ENCODE data around the gene SLC6A4. TPM values are rescaled to one million over a fixed set of nuclear protein-coding genes. Genes with fewer than 3 reads are reported as not detected.

The SLC6A4 gene
- total and polyA plus RNA-seq, 4 donors = 0.05 to 0.70 TPM; not detected in 2

- WGBS = 97% methylated on average over 2 of the region's 2 CpGs
- no peaks in the 10 kb centered on the region for H3K9me3 ChIP-seq (ENCODE audit: control insufficient read depth in 4 of 4, low read length in 3 of 4)
- TF ChIP-seq TAF1 (conservative IDR thresholded peaks at IDR 0.05) (no peak), HNF4A (conservative IDR thresholded peaks at IDR 0.05) (no peak), RAD21 (IDR thresholded peaks at IDR 0.05) (no peak), HNF4G (IDR thresholded peaks at IDR 0.05) (no peak), YY1 (IDR thresholded peaks at IDR 0.05) (no peak), FOXA1 (IDR thresholded peaks at IDR 0.05) (no peak), REST (IDR thresholded peaks at IDR 0.05) (no peak), GABPA (IDR thresholded peaks at IDR 0.05 in 1 of 2, conservative IDR thresholded peaks at IDR 0.05 in 1 of 2) (no peak), FOXA2 (IDR thresholded peaks at IDR 0.05) (no peak)
- TF ChIP-seq, protein P1, sequence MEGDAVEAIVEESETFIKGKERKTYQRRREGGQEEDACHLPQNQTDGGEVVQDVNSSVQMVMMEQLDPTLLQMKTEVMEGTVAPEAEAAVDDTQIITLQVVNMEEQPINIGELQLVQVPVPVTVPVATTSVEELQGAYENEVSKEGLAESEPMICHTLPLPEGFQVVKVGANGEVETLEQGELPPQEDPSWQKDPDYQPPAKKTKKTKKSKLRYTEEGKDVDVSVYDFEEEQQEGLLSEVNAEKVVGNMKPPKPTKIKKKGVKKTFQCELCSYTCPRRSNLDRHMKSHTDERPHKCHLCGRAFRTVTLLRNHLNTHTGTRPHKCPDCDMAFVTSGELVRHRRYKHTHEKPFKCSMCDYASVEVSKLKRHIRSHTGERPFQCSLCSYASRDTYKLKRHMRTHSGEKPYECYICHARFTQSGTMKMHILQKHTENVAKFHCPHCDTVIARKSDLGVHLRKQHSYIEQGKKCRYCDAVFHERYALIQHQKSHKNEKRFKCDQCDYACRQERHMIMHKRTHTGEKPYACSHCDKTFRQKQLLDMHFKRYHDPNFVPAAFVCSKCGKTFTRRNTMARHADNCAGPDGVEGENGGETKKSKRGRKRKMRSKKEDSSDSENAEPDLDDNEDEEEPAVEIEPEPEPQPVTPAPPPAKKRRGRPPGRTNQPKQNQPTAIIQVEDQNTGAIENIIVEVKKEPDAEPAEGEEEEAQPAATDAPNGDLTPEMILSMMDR (IDR thresholded peaks at IDR 0.05; ENCODE audit: low read depth, low read length, missing input control) = no peak
- H3K4me1 ChIP-seq (ENCODE audit: control insufficient read depth in 4 of 4, insufficient read depth in 4 of 4, low read length in 3 of 4) = peaks cover 2 to 25% (median 18%) of the 10 kb centered on the region in 4 donors
- no peaks in the 10 kb centered on the region for H3K27me3 ChIP-seq (ENCODE audit: control insufficient read depth in 4 of 4, insufficient read depth in 4 of 4, low read length in 3 of 4)
- H3K4me3 ChIP-seq (ENCODE audit: low read depth in 1 of 3, low read length in 3 of 3) = no peak overlapping the region
- H3K9ac ChIP-seq (ENCODE audit: low read depth in 1 of 2, low read length in 2 of 2) = no peak overlapping the region
- H3K36me3 ChIP-seq (ENCODE audit: control insufficient read depth in 4 of 4, insufficient read depth in 3 of 4, low read depth in 1 of 4, low read length in 3 of 4) = peaks cover 7 to 24% (median 11%) of the 10 kb centered on the region in 4 donors
- H3K27ac ChIP-seq (ENCODE audit: low read depth in 1 of 2, low read length in 2 of 2) = no peak overlapping the region
- DNase-seq (ENCODE audit: low spot score) = no peak
These were observed 32.1 kb upstream of the SLC6A4 start for GRCh38 chr17:30267625-30268024.

DNA sequence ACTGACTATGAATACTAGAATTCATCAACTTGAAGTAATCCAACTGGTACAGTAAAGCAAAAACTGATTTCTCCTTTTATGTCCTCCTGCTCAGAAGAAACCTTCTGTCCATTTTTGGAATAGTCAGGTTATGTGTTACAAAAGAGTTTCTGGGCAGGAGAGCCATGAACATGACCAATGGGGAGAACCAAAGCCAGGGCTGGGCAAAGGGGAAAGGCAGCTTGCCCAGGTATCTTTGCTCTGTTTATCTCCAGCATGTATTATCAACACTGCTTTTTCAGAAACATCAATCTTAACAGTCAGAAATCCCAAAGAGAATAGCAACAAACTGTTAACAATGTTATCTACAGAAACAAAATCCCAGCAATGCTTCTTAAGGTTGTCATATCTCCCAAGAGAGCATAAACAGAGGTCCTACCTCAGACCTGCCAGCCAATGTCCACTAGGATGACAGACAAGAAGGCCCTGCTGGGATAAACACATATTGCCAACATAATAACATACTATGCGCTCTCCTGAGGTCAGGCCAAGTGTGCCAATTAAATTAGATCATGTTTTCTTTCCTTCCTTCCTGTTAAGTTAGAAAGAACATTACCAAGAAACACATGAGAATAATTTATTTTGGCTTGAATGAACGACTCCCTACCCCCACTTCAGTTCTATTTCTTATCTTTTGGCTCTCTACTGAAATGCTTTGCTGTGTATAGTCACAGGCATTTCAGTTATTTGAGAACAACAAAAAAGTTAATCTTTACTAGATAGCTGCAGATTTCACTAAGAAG, 28.2 kb upstream of the SLC6A4 start:
- peak overlapping the region; percentile 72 to 96 for H3K27ac ChIP-seq (ENCODE audit: low read depth in 1 of 2, low read length in 2 of 2)
- 11% methylated on average over 2 of the region's 2 CpGs for WGBS
- TF ChIP-seq TAF1 (conservative IDR thresholded peaks at IDR 0.05) = no peak
- peak; percentile 92 for TF ChIP-seq YY1 (IDR thresholded peaks at IDR 0.05)
- TF ChIP-seq, protein P1 (IDR thresholded peaks at IDR 0.05; ENCODE audit: low read depth, low read length, missing input control) = no peak
- TF ChIP-seq JUND (IDR thresholded peaks at IDR 0.05) = peak in 1 of 2 donors; percentile 34
- peak; percentile 80 for TF ChIP-seq FOXA1 (IDR thresholded peaks at IDR 0.05)
- TF ChIP-seq ATF3 (IDR thresholded peaks at IDR 0.05) = no peak
- peak in 1 of 2 donors; percentile 11 for TF ChIP-seq EGR1 (IDR thresholded peaks at IDR 0.05; ENCODE audit: low read depth in 2 of 2)
- TF ChIP-seq NR2F2 (IDR thresholded peaks at IDR 0.05) = peak; percentile 29
- TF ChIP-seq MAX (IDR thresholded peaks at IDR 0.05) = peak; percentile 53
- peak in 1 of 2 donors; percentile 31 for TF ChIP-seq RAD21 (IDR thresholded peaks at IDR 0.05)
- peak; percentile 12 for TF ChIP-seq HNF4G (IDR thresholded peaks at IDR 0.05)
- no peak for TF ChIP-seq ZBTB33 (IDR thresholded peaks at IDR 0.05)
- TF ChIP-seq HNF4A (conservative IDR thresholded peaks at IDR 0.05) = peak; percentile 36 to 73
- peak; percentile 53 for TF ChIP-seq SP1 (IDR thresholded peaks at IDR 0.05)
- peak in 1 of 2 donors; percentile 59 for TF ChIP-seq RXRA (IDR thresholded peaks at IDR 0.05)

More for the DNA sequence above, 28.2 kb upstream of the SLC6A4 start:
- H3K9me3 ChIP-seq (ENCODE audit: control insufficient read depth in 4 of 4, low read length in 3 of 4) = no peaks in the 10 kb centered on the region
- no peak overlapping the region for H3K4me3 ChIP-seq (ENCODE audit: low read depth in 1 of 3, low read length in 3 of 3)
- no peak for DNase-seq (ENCODE audit: low spot score)
- no peaks in the 10 kb centered on the region for H3K27me3 ChIP-seq (ENCODE audit: control insufficient read depth in 4 of 4, insufficient read depth in 4 of 4, low read length in 3 of 4)
- peaks cover 0 to 4% (median 3%) of the 10 kb centered on the region in 4 donors for H3K36me3 ChIP-seq (ENCODE audit: control insufficient read depth in 4 of 4, insufficient read depth in 3 of 4, low read depth in 1 of 4, low read length in 3 of 4)
- peaks cover 2 to 25% (median 18%) of the 10 kb centered on the region in 4 donors for H3K4me1 ChIP-seq (ENCODE audit: control insufficient read depth in 4 of 4, insufficient read depth in 4 of 4, low read length in 3 of 4)
- peak overlapping the region in 1 of 2 donors; percentile 63 for H3K9ac ChIP-seq (ENCODE audit: low read depth in 1 of 2, low read length in 2 of 2)

Data from liver (tissue), 9 donors.